Hematopoietic multipotent progenitor cell treated with erythropoietin and hydrocortisone succinate and interleukin-3 and kit ligand, for 17 days (in vitro differentiated cells): Measurements from ENCODE around the gene IFI6.
"Not testable (repeated sequence)": the region's sequence is repeated elsewhere in the genome, so short reads cannot be mapped to it uniquely, and the experiment has no call there.

Source experiments
- DNase-seq: peaks from one replicate; pipeline ENCODE4 v3.0.0-alpha.2; 2015; ENCODE audit warnings: low spot score

The IFI6 gene, protein sequence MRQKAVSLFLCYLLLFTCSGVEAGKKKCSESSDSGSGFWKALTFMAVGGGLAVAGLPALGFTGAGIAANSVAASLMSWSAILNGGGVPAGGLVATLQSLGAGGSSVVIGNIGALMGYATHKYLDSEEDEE

DNA sequence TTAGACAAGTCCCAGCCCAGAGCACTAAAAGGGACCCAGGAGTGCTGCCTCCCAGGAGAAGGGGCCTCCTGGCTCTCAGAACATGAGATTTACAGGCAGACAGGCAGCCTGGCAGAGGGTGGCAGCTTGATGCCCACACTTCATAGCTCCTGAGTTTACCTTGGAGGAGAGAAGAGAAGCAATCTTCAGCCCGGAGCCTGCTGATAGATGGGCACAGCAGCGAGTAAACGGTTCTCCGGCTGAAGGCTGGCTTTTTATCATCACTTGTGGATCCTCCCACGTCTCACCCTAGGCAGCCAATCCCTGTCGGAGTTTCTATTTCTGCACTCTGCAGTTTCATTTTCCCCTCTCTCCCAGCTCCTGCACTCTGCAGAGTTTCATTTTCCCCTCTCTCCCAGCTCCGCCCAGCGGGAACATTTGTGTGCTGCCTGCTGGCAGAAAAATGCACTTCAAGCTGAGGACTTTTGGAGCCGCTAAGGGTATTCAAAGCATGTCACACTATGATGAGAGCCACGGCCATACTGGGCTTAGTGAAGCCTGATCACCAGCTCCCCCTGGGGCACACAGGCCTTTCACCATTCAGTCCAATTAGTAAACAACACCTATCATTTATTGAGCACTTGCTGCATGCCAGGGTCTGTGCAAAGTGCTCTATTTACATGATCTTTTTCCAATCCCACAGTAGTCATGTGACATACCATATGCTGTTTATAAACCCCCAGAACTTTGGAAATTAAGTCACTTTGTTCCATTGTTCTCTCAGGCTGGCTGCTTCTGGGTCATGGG, at the start of gene IFI6:
IFI6 (minus strand) TSS at position 229 of the 786 bp plus-strand sequence. CDS start 2,878 bp downstream, outside the sequence.
- peak; percentile 86 for DNase-seq

DNA sequence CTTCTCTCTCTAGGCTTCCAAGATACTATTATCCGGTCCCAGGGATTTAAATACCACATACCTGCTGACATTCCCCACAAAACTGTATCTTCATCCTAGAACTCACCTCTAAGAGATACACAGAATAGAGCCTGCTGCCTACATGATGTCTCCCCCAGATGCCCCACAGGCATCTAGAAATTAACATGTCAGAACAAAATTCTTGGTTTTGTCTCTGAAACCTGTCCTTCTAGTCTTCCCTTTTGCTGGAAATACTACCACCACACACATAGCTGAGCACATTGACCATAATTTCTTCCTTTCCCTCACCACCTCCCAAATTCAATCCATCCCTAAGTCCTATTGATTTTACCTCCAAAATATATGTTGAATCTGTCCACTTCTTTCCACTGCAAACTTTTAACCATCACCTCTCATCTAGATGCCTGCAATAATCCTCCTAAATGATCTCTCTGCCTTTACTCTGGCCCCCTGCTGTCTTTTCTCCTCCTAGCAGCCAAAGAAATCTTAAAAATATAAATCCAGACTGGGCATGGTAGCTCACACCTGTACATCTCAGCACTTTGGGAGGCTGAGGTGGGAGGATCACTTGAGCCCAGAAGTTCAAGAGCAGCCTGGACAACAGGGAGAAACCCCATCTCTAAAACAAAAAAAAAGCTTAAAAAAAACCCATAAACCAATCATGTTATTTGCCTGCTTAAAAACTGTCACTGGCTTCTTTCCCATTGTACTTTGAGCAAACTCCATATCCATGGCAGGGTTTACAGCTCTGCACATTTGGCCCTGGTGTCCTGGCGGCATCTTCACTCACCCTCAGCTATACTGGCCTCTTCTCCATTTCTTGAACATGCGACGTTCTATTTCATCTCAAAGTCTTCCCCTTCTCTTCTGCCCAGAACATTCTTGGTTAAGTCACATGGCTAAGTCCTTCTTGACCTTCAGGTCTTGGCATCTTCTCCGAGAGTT, 47.6 kb upstream of the IFI6 start:
- no peak for DNase-seq

DNA sequence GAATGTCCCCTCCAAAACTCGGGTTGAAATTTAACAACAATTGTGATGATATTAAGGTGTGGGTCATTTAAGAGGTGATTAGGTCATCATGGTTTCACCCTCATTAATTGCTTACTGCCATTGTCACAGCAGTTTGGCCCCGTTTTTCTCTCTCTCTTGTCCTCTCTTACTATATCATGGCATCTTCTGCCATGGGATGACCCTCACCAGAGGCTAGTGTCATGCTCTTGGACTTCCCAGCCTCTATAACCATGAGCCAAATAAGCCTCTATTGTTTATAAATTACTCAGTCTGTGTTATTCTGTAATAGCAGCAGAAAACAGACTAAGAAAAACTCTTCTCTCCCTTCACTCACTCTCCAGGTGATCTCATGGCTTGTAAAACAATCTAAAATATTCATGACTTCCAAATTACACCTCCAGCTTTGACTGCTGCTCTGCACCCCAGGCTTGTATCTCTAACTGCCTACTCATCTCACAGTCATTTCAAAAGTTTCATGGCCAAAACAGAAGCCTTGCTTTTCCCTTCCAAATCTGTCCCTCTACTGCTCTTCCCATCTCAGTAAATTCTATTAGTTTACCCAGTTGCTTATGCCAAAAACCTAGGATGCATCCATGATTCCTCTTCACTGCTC, 44.4 kb upstream of the IFI6 start:
- no peak for DNase-seq

DNA sequence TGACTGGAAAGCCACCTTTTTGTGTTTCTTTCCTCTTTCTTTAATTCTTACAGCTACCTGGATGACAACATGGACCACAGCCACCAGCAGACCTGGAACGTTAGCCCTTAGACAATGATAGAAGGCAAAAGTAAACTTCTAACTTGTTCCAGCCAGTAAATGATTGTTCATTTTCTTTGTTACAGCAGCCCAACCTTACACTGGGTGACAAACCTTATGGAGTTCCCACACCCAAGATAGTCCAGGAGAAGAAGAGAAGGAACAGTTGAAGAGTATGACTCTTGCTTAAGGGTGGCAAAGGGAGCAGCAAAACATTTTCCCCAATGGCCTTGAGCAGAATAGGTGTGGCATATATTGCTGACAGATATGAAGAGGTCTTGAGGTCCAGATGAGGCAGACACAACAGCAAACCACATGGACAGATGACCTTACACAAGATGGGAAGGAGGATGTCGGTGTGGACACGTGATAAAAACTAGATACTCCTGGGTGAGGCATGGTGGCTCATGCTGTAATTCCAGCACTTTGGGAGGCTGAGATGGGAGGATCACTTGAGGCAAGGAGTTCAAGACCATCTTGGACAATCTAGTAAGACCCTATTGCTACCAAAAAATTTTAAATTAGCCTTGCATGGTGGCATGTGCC, 42.0 kb upstream of the IFI6 start:
- DNase-seq = no peak

DNA sequence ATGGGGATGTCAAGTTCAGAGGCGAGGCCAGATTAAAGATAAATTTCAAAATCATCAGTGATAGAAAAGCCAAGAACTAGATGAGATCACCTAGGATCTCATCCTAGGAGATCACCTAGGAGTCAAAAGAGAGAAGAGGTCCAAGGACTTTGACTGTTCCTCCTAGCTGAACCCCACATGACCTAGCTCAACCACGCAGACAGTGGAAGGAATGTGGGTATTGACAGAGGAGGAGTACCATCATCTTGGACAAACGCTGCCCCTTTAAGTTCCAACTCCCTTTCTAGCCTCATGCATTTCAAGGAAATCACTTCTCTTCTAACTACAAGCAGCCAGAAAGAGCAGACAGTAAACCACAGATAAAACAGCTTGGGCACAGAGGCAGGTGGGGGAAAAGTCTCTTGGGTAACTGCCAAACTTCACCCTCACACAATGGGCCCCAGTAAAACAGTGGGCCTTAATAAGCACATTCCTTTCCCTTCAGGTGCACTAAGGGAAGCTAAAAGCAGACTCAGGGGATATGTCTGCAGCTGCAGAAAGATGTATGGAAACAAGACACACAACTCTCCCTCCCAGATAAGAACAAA, 41.2 kb upstream of the IFI6 start:
- DNase-seq = no peak

DNA sequence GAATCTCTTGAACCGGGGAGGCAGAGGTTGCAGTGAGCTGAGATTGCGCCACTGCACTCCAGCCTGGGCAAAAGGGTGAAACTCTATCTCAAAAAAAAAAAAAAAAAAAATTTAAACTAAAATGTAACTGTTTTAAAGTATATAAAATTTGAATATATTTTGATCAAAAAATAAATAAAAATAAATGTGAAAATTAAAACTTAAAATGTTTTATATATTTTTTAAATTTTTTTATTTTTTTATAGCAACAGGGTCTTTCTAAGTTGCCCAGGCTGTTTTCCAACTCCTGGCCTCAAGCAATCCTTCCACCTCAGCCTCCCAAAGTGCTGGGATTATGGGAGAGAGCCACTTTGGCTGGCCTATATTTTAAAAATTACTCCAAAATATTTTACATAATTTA, 38.6 kb upstream of the IFI6 start:
- no peak for DNase-seq

DNA sequence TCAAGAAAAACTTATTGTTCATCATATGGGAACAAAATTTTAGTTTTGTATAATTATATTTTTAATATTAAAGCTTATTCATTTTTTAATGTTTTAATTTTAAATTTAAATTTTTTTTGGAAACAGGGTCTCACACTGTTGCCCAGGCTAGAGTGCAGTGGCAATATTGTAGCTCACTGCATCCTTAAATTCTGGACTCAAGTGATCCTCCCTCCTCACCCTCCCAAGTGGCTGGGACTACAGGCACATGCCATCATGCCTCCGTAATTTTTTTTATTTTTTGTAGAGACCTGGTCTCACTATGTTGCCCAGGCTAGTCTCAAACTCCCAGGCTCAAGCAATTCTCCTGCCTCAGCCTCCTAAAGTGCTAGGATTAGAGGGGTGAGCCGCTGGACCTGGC, 33.6 kb upstream of the IFI6 start:
- no peak for DNase-seq

DNA sequence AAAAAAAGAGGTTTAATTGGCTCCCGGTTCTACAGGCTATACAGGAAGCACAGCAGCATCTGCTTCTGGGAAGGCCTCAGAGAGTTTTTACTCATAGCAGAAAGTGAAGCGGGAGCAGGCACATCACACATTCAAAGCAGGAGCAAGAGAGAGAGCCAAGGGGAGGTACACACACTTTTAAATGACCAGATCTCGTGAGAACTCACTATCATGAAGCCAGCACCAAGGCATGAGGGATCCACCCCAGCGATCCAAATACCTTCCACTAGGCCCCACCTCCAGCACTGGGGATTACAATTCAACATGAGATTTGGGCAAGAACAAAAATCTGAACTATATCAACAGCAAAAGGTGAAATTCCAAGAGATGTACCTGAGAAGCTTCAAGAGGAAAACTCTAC, 33.0 kb upstream of the IFI6 start:
- no peak for DNase-seq

DNA sequence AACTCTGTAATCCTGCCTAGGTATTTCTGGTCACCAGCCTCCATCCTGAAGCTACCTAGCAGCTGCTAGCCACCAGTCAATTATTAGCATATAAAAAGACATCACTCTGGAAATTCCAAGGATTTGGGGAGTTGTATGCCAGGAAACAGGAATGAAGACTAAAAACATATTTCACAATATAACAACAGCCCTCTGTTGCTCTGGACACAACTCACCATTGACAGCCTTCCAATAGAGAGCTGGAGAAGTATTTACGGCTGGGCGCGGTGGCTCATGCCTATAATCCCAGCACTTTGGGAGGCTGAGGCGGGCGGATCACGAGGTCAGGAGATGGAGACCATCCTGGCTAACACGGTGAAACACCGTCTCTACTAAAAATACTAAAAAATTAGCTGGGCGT, 24.8 kb upstream of the IFI6 start:
- not testable (repeated sequence) for DNase-seq

DNA sequence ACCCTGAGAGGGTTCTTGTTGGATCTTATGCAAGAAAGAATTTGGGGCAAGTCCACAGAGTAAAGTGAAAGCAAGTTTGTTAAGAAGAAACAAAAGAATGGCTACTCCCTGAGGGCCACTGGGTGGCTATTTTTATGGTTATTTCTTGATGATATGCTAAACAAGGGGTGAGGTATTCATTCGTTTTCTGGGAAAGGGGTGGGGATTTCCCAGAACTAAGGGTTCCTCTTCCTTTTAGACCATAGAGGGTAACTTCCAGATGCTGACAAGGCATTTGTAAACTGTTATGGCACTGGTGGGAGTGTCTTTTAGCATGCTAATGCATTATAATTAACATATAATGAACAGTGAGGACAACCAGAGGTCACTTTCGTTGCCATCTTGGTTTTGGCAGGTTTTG, 18.2 kb upstream of the IFI6 start:
- no peak for DNase-seq

DNA sequence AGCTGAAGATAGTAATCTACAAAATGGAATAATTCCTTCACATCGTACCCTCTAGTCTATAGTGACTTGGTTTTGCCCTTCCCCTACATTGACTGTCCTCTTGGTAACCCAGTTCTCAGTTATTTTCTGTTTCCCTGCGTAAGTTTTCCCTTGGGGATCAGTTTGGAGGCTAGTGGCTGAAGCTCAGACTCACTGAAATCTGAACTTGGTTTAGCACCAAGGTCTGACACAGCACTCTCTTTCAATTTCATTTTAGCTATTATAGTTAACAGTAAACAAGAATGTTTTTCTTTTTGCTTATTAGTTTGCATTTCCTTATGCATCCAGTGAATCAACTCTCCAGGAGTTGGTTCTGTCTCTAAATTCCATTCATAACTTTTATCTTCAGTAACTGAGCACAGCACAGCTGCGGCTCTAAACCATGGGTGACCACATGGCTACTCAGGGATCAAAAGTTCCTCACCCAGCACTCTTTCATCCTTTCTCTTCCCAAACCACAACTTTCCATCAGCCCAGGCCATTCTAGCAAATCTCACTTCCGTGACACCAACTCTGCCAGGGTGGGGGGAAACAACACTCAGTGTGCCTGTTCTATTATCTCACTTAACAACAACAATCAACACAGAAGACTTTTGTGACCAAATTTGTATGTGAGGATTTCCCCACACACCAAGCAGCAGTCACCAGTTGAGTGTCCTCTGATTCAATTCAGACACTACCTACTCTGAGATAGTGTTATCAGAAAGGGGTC, 17.6 kb upstream of the IFI6 start:
- no peak for DNase-seq

DNA sequence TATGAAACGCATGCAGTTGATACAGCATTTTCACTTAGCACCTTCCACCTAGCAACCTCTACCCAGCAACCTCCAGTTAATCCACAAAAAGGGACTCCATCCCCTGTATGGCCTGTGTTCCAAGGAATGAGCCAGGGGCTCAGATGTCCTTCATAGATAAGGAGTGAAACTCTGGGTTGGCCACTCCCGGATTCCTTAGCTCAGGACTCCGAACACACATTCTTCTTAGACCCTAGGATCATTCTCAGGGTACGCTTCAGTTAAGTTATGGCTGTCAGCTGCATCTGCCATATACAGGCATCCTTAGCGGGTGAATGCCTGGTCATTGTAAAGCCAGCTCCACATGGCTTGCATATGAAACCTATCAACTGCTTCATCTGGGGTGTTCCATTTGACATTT, 15.9 kb upstream of the IFI6 start:
- DNase-seq = no peak

DNA sequence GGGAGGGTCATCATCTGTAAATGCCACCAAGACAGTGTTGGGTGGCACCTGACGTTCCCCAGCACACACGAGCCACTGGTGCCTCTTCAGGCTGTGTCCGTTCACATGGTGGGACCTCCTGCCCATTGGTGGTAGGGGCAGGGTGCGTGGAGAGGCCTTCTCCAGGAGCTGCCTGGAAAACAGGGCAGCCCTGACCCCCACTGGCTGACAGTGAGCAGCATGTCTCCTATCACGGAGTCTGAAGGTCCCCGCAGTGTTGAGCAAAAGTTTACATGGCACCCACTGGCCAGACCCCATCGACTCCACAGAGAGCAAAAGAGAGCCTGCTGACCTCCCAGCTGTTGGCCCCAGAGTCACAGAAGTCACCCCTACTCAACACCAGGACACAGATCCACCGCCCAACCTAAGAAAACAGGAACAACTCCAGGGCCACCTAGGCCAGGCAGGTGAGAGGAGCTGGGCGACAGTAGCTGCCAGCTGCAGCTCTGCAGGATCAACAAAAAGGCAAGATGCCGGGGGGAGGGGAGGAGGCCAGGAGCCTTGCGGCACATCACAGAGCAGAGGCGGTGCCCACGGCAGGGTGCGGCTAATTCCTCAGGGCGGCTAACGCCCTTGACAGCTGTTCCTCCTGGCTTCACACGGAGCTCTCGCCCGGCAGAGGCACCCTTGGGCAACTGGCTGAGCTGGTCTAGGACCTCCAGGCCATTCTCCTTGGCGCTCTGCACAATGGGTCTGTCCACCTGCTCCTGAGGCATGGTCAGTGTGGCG, 14.4 kb upstream of the IFI6 start:
- no peak for DNase-seq

DNA sequence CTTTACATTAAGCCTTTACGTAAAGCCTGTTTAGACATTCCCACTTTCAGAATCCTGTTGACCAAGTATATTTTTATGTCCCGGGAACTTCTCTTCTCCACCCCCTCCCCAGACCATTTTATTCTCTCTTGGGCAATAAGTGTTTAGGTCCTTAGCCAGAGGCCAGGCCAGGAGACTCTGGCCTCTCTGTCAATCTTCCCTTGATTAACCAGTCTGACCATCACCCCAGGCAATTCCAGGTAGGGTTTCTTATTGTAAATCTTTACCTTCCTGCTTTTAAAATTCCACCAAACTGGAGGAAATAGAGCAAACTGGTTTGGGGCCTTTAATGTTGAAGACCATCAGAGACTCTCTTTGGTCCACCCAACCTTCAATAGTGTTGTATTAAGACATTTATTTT, 12.2 kb upstream of the IFI6 start:
- no peak for DNase-seq

DNA sequence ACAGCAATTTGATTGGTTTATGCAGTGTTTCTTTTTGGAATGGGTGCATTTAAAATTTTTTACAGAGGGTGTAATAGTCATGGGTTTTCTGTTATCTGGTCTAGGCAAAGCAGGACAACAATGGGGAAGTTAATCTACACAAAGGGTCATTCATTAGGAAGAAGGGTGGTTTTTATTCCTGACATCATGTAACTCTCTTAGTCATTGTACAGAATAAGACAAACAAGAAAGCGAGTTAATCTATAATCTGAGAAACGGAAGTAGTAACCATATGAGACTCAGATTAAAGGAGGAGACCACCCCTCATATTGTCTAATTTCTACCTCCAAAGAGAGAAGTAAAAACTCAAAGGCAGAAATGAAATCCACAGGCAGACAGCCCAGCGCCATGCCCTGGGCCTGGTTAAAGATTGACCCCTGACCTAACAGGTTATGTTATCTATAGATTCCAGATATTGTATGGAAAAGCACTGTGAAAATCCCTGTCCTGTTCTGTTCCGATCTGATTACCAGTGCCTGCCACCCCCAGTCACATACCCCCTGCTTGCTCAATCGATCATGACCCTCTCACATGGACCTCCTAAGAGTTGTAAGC, 10.5 kb upstream of the IFI6 start:
- no peak for DNase-seq

DNA sequence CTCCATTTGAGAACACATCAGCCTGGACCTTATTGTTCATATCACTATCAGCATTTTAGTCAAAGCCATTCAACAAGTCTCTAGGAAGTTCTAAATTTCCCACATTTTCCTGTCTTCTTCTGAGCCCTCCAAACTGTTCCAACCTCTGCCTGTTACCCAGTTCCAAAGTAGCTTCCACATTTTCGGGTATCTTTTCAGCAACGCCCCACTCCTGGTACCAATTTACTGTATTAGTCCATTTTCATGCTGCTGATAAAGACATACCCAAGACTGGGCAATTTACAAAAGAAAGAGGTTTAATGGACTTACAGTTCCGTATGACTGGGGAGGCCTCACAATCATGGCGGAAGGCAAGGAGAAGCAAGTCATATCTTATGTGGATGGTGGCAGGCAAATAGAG, 9.6 kb upstream of the IFI6 start:
- not testable (repeated sequence) for DNase-seq

DNA sequence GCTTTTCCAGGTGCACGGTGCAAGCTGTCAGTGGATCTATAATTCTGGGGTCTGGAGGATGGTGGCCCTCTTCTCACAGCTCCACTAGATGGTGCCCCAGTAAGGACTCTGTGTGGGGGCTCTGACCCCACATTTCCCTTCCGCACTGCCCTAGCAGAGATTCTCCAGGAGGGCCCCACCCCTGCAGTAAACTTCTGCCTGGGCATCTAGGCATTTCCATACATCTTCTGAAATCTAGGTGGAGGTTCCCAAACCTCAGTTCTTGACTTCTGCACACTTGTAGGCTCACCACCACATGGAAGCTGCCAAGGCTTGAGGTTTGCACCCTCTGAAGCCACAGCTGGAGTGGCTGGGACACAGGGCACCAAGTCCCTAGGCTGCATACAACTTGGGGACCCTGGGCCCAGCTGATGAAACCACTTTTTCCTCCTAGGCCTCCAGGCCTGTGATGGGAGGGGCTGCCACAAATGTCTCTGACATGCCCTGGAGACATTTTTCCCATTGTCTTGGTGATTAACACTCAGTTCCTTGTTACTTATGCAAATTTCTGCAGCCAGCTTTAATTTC, 8.3 kb upstream of the IFI6 start:
- not testable (repeated sequence) for DNase-seq

DNA sequence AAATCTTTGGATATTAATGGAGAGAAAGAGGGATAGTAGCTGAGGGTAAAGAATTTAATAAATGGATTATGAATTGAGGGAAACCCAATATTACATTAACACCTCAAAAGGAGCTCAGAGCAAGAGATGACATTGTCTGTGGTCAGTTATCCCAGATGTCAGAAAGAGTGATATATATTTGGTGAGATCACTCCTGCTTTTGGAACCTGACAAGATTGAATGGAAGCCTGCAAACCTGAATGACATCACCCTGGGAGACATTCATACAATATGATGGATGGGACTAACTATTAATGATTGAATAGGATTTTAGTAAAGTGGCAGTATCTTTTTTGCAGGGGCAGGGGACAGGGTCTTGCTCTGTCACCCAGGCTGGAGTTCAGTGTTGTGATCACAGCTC, 6.8 kb upstream of the IFI6 start:
- DNase-seq = no peak

DNA sequence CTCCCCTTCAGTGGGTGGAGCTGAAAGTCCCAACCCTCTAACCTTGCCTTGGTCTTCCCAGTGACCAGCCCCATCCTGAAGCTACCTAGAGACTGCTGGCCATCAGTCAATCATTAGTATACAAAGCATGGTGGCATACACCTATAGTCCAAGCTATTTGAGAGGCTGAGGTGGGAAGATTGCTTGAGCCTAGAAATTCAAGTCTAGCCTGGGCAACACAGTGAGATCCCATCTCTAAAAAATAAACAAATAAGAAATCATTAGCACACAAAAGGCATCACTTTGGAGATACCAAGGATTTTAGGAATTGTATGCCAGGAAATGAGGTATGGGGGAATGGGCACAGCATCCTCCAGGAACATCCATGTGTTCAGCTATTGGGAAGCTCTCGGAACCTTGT, 4.4 kb upstream of the IFI6 start:
- no peak for DNase-seq
